ENCODE results near the gene PPIP5K2.

DNA sequence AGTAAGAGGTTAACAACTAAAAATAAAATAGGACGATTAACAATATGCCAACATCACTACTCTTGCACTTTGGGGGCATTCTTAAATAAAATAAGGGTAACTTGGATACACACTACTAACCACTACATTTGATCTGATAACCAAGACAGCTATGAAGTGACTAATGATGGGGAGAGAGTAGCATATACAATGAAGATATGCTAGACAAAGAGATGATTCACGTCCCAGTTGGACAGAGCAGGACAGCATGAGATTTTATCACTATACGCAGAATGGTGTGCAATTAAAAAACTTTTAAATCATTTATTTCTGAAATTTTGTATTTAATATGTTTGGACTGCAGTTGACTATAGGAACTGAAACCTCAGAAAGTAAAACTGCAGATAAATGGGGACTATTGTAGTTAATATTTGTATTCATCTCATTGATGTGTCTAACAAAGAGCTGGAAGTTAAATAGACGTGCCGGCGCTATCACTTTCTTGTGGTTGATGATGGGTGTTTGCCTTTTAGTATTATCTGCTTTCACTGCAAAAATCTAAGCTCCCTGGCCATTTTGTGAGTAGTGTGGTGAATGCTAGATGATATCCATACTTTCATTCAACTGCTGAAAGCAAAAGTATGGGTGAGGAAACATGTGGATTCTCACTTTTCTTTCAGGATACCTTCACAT is 18.9 kb upstream of the PPIP5K2 start:
- no peak for TF ChIP-seq CTCF (IDR thresholded peaks at IDR 0.05; ENCODE audit: insufficient read depth, low read depth, low read length)
- no peak for TF ChIP-seq EZH2 (IDR thresholded peaks at IDR 0.05; ENCODE audit: insufficient read depth, low read length)

All from astrocyte (in vitro differentiated cells and primary cell).